Right lobe of liver (tissue), 4 donors: ENCODE results near the gene VHLL.

Experiments
- POLR2A ChIP-seq: fragments of 450-650 bp; IDR thresholded peaks from one replicate; pipeline ENCODE4 v1.6.1; 2017; ENCODE audit warnings: antibody characterized with exemption, mild to moderate bottlenecking
- TF ChIP-seq, protein P1 (sequence below), 4 donors: fragments of 200-600 bp in 3 of 4; fragments of 450-650 bp in 1 of 4; IDR thresholded peaks; one replicate each; pipeline versions ENCODE4 v1.5.1 to v1.8.0; 2016 to 2022; ENCODE audit warnings: antibody characterized with exemption in 4 of 4, mild to moderate bottlenecking in 2 of 4
- donor health status: DM: no; HTN: no; CAD: no.
- donor health status: DM: no; HTN: no; CAD: no.
- donor health status: DM: no; HTN: yes; CAD: no.

DNA sequence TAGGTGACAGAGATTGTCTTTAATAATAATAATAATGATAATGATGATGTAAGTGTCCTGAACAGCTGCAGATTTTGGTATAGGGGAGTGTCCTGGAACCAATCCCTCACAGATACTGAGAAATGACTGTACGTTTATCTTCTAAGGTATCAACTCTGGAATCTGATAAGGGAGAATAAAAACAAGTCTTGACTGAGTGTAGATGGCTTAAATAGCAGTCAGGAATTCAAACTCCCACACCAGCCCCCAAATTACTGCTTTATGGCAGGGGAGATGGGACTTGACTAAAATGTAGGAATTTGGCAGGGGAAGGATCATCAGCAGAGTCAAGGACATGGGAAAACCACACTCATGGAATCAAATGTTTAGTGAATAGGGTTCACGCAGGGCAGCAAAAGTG lies 6.1 kb upstream of the VHLL start:
- TF ChIP-seq, protein P1, sequence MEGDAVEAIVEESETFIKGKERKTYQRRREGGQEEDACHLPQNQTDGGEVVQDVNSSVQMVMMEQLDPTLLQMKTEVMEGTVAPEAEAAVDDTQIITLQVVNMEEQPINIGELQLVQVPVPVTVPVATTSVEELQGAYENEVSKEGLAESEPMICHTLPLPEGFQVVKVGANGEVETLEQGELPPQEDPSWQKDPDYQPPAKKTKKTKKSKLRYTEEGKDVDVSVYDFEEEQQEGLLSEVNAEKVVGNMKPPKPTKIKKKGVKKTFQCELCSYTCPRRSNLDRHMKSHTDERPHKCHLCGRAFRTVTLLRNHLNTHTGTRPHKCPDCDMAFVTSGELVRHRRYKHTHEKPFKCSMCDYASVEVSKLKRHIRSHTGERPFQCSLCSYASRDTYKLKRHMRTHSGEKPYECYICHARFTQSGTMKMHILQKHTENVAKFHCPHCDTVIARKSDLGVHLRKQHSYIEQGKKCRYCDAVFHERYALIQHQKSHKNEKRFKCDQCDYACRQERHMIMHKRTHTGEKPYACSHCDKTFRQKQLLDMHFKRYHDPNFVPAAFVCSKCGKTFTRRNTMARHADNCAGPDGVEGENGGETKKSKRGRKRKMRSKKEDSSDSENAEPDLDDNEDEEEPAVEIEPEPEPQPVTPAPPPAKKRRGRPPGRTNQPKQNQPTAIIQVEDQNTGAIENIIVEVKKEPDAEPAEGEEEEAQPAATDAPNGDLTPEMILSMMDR (IDR thresholded peaks at IDR 0.05): no peak
- TF ChIP-seq POLR2A: no peak
